H9 (cell line): Measurements from ENCODE around the gene COX8C. TPM values are rescaled to one million over a fixed set of nuclear protein-coding genes. Genes with fewer than 3 reads are reported as not detected.

Experiments
- DNase-seq: peaks from one replicate; pipeline ENCODE4 v3.0.0-alpha.2; 2017
- H2AFZ ChIP-seq: one replicate; pipeline ENCODE4 v1.6.1; 2013; ENCODE audit warnings: mild to moderate bottlenecking, low read length, control low read depth, moderate library complexity
- H2AK5ac ChIP-seq: 2 replicates; pipeline ENCODE4 v1.6.1; 2013; ENCODE audit warnings: low read length, control low read depth, mixed read lengths; ENCODE audit not compliant: insufficient read length
- H2BK120ac ChIP-seq: one replicate; pipeline ENCODE4 v1.6.1; 2013; ENCODE audit warnings: low read depth, mild to moderate bottlenecking, low read length, control low read depth, inconsistent platforms; ENCODE audit not compliant: poor library complexity, severe bottlenecking
- H2BK12ac ChIP-seq: 2 replicates; pipeline ENCODE4 v1.6.1; 2013; ENCODE audit warnings: low read length, control low read depth, mixed read lengths, low read depth; ENCODE audit not compliant: insufficient read length
- H2BK15ac ChIP-seq: 2 replicates; pipeline ENCODE4 v1.6.1; 2013; ENCODE audit warnings: low read depth, low read length, control low read depth
- H2BK20ac ChIP-seq: one replicate; pipeline ENCODE4 v1.6.1; 2013; ENCODE audit warnings: low read depth, mild to moderate bottlenecking, low read length, control low read depth, inconsistent platforms; ENCODE audit not compliant: poor library complexity, severe bottlenecking
- H2BK5ac ChIP-seq: 2 replicates; pipeline ENCODE4 v1.6.1; 2013; ENCODE audit warnings: low read length, control low read depth, mixed read lengths; ENCODE audit not compliant: insufficient read length
- H3K14ac ChIP-seq: 2 replicates; pipeline ENCODE4 v1.6.1; 2013; ENCODE audit warnings: low read length, control low read depth; ENCODE audit not compliant: insufficient read depth
- H3K18ac ChIP-seq: 2 replicates; pipeline ENCODE4 v1.6.1; 2013; ENCODE audit warnings: low read depth, mild to moderate bottlenecking, mixed read lengths, low read length, control low read depth; ENCODE audit not compliant: insufficient read length
- H3K23ac ChIP-seq: 2 replicates; pipeline ENCODE4 v1.6.1; 2013; ENCODE audit warnings: low read length, control low read depth, mixed read lengths, low read depth; ENCODE audit not compliant: insufficient read length
- H3K23me2 ChIP-seq: 2 replicates; pipeline ENCODE4 v1.6.1; 2013; ENCODE audit warnings: low read depth, mild to moderate bottlenecking, mixed read lengths, low read length, control low read depth; ENCODE audit not compliant: insufficient read length, poor library complexity, severe bottlenecking
- H3K27ac ChIP-seq: 2 replicates; pipeline ENCODE4 v1.5.1; 2013; ENCODE audit warnings: low read length, control low read depth, mixed read lengths, low read depth; ENCODE audit not compliant: insufficient read length
- H3K27me3 ChIP-seq: 2 replicates; pipeline ENCODE4 v1.6.1; 2013; ENCODE audit warnings: low read length, control low read depth, inconsistent platforms; ENCODE audit not compliant: insufficient read depth
- H3K4ac ChIP-seq: 2 replicates; pipeline ENCODE4 v1.6.1; 2013; ENCODE audit warnings: low read depth, mild to moderate bottlenecking, control low read depth, inconsistent platforms, low read length, moderate library complexity
- H3K4me1 ChIP-seq: 2 replicates; pipeline ENCODE4 v1.6.1; 2013; ENCODE audit warnings: low read length, control low read depth, inconsistent platforms; ENCODE audit not compliant: insufficient read depth
- H3K4me2 ChIP-seq: 2 replicates; pipeline ENCODE4 v1.6.1; 2013; ENCODE audit warnings: low read length, control low read depth, mixed read lengths; ENCODE audit not compliant: insufficient read length, insufficient read depth
- H3K56ac ChIP-seq: 2 replicates; pipeline ENCODE4 v1.6.1; 2013; ENCODE audit warnings: low read depth, mild to moderate bottlenecking, mixed read lengths, low read length, control low read depth; ENCODE audit not compliant: insufficient read length
- H3K79me1 ChIP-seq: 2 replicates; pipeline ENCODE4 v1.6.1; 2013; ENCODE audit warnings: low read depth, mild to moderate bottlenecking, moderate library complexity, low read length, control low read depth, inconsistent platforms; ENCODE audit not compliant: insufficient read depth, poor library complexity, severe bottlenecking
- H3K79me2 ChIP-seq: 2 replicates; pipeline ENCODE4 v1.6.1; 2013; ENCODE audit warnings: low read length, control low read depth, inconsistent platforms; ENCODE audit not compliant: insufficient read depth
- H3K9ac ChIP-seq: 2 replicates; pipeline ENCODE4 v1.6.1; 2013; ENCODE audit warnings: low read length, control low read depth, mixed read lengths; ENCODE audit not compliant: insufficient read length; ENCODE audit errors: extremely low read depth
- H3K9me3 ChIP-seq: one replicate; pipeline ENCODE4 v1.6.1; 2013; ENCODE audit warnings: low read depth, low read length, inconsistent platforms; ENCODE audit not compliant: control insufficient read depth
- H3T11ph ChIP-seq: one replicate; pipeline ENCODE4 v1.6.1; 2013; ENCODE audit warnings: mild to moderate bottlenecking, low read length, control low read depth, inconsistent platforms
- H4K20me1 ChIP-seq: one replicate; pipeline ENCODE4 v1.6.1; 2013; ENCODE audit not compliant: control insufficient read depth, insufficient read length, insufficient read depth
- H4K5ac ChIP-seq: 2 replicates; pipeline ENCODE4 v1.6.1; 2013; ENCODE audit warnings: low read depth, mild to moderate bottlenecking, mixed read lengths, low read length, control low read depth; ENCODE audit not compliant: insufficient read length
- H4K8ac ChIP-seq: replicated peaks from 2 replicates; pipeline ENCODE4 v1.6.1; 2013; ENCODE audit warnings: low read length, control low read depth, mixed read lengths, low read depth; ENCODE audit not compliant: insufficient read length
- H4K91ac ChIP-seq: 2 replicates; pipeline ENCODE4 v1.6.1; 2013; ENCODE audit warnings: low read depth, mild to moderate bottlenecking, moderate library complexity, mixed read lengths, low read length, control low read depth; ENCODE audit not compliant: insufficient read length
- H3K27ac Mint-ChIP-seq, 3 experiments: 2 replicates in 2 of 3; 3 replicates in 1 of 3; pipeline ENCODE4 v1.8.0; 2020 to 2021; ENCODE audit warnings: mixed read lengths in 3 of 3, mild to moderate bottlenecking in 1 of 3, moderate library complexity in 1 of 3
- H3K27me3 Mint-ChIP-seq: 2 replicates; pipeline ENCODE4 v1.8.0; 2021; ENCODE audit warnings: low read depth, mild to moderate bottlenecking, moderate library complexity, mixed read lengths
- H3K36me3 Mint-ChIP-seq, 3 experiments: 2 replicates in 2 of 3; 3 replicates in 1 of 3; pipeline ENCODE4 v1.8.0; 2020 to 2021; ENCODE audit warnings: low read depth in 3 of 3, mixed read lengths in 3 of 3; ENCODE audit not compliant: insufficient read depth in 1 of 3
- H3K4me1 Mint-ChIP-seq, 2 experiments: 2 replicates each; pipeline ENCODE4 v1.8.0; 2020; ENCODE audit warnings: mixed read lengths in 2 of 2
- H3K4me3 Mint-ChIP-seq, 2 experiments: 2 replicates in 1 of 2; 3 replicates in 1 of 2; pipeline ENCODE4 v1.8.0; 2020 to 2021; ENCODE audit warnings: mild to moderate bottlenecking in 2 of 2, mixed read lengths in 2 of 2, moderate library complexity in 1 of 2
- H3K9me3 Mint-ChIP-seq, 2 experiments: 2 replicates in 1 of 2; 3 replicates in 1 of 2; pipeline ENCODE4 v1.8.0; 2020; ENCODE audit warnings: mild to moderate bottlenecking in 2 of 2, mixed read lengths in 2 of 2, moderate library complexity in 1 of 2
- CTCF ChIP-seq: fragments of 200-600 bp; sonication (generic); conservative IDR thresholded peaks from 3 replicates; pipeline ENCODE4 v1.8.0; 2021; ENCODE audit warnings: antibody characterized with exemption, mild to moderate bottlenecking
- WGBS: extraction: QIAGEN DNeasy Blood & Tissue Kit; methylation state at CpG from one replicate; pipeline ENCODE4 v1.1.7; 2013; ENCODE audit warnings: missing lambda C conversion rate, low lambda C conversion rate, mixed read lengths; ENCODE audit not compliant: insufficient read length; ENCODE audit errors: extremely low coverage; 5-methylcytosine and 5-hydroxymethylcytosine counted together
- total RNA-seq: library from RNA; stranded (reverse); gene quantifications from 2 replicates; pipeline ENCODE4 v1.2.1, GENCODE V29; 2021

Gene COX8C
- total RNA-seq, 1 experiment from 2014 or later, result not detected

GRCh38 chr14:93369713-93370266 lies 22.8 kb downstream of the COX8C start:
- no peaks in the 10 kb centered on the region for H3K27me3 Mint-ChIP-seq
- H3K27me3 ChIP-seq, result no peaks in the 10 kb centered on the region
- H2AK5ac ChIP-seq, result no peak overlapping the region
- no peaks in the 10 kb centered on the region for H3K79me2 ChIP-seq
- no peak overlapping the region for H3K56ac ChIP-seq
- no peak overlapping the region for H3K4ac ChIP-seq
- no peaks in the 10 kb centered on the region; a peak in 1 of 7 replicates for H3K36me3 Mint-ChIP-seq
- no peak overlapping the region for H3K27ac ChIP-seq
- no peak overlapping the region for H3K18ac ChIP-seq
- no peak overlapping the region for H3K14ac ChIP-seq
- H3K23ac ChIP-seq, result no peak overlapping the region
- H3K4me3 Mint-ChIP-seq, result no peak overlapping the region
- no peaks in the 10 kb centered on the region for H3K4me1 ChIP-seq
- no peak overlapping the region for H3K9ac ChIP-seq
- H2BK12ac ChIP-seq, result no peak overlapping the region
- no peak overlapping the region for H4K8ac ChIP-seq
- H3K4me1 Mint-ChIP-seq, result no peaks in the 10 kb centered on the region
- no peak overlapping the region for H4K5ac ChIP-seq
- H3K4me2 ChIP-seq, result no peak overlapping the region
- no peaks in the 10 kb centered on the region for H4K20me1 ChIP-seq
- no peak overlapping the region for H2BK120ac ChIP-seq
- H3K9me3 ChIP-seq, result no peaks in the 10 kb centered on the region
- H4K91ac ChIP-seq, result no peak overlapping the region
- no peaks in the 10 kb centered on the region for H3K23me2 ChIP-seq
- no peak overlapping the region for H2BK15ac ChIP-seq
- H2BK20ac ChIP-seq, result no peak overlapping the region
- no peak for DNase-seq
- no peak overlapping the region for H3K27ac Mint-ChIP-seq
- no peak overlapping the region for H2BK5ac ChIP-seq
- peaks cover 4 to 7% of the 10 kb centered on the region in 2 experiments; a peak in 2 of 5 replicates for H3K9me3 Mint-ChIP-seq
- no peaks in the 10 kb centered on the region for H3K79me1 ChIP-seq
- H3T11ph ChIP-seq, result no peak overlapping the region
- TF ChIP-seq CTCF, result no peak
- no CpG with 5 or more reads among the region's 4 CpGs for WGBS
- no peak overlapping the region for H2AFZ ChIP-seq
